Ovary (tissue), 9 donors: Measurements from ENCODE around the gene AGBL5. TPM values are rescaled to one million over a fixed set of nuclear protein-coding genes. Genes with fewer than 3 reads are reported as not detected.
"Not testable (repeated sequence)": the region's sequence is repeated elsewhere in the genome, so short reads cannot be mapped to it uniquely, and the experiment has no call there.

Experiments used
- DNase-seq, 5 donors: peaks; one replicate each; pipeline ENCODE4 v3.0.0-alpha.2; 2019 to 2020
- H3K27ac ChIP-seq, 2 donors: fragments of 200-600 bp; one replicate each; pipeline versions ENCODE4 v1.5.1 to v1.8.0; 2019 to 2022
- H3K27me3 ChIP-seq: fragments of 200-600 bp; one replicate; pipeline ENCODE4 v1.8.0; 2022
- H3K36me3 ChIP-seq: fragments of 200-600 bp; sonication (generic); one replicate; pipeline ENCODE4 v1.5.1; 2019
- H3K4me1 ChIP-seq: one replicate; pipeline ENCODE4 v1.8.1; 2013; ENCODE audit warnings: mild to moderate bottlenecking, moderate library complexity; ENCODE audit not compliant: insufficient read depth
- H3K4me3 ChIP-seq: fragments of 200-600 bp; sonication (generic); one replicate; pipeline ENCODE4 v1.5.1; 2017
- H3K9me3 ChIP-seq, 2 donors: fragments of 200-600 bp in 1 of 2; sonication (generic) in 1 of 2; one replicate each; pipeline versions ENCODE4 v1.5.1 to v1.8.1; 2013 to 2019; ENCODE audit warnings: mild to moderate bottlenecking in 1 of 2, moderate library complexity in 1 of 2
- EP300 ChIP-seq: sonication (generic); formaldehyde crosslinking; IDR thresholded peaks from one replicate; pipeline ENCODE4 v1.6.1; 2017; ENCODE audit warnings: antibody characterized with exemption
- POLR2A ChIP-seq: fragments of 450-650 bp; IDR thresholded peaks from one replicate; pipeline ENCODE4 v1.6.1; 2017; ENCODE audit warnings: antibody characterized with exemption, mild to moderate bottlenecking, moderate library complexity
- WGBS, 3 donors: extraction: QIAGEN DNeasy Blood & Tissue Kit in 1 of 3; methylation state at CpG; one replicate each; pipeline versions ENCODE4 v1.1.5 to v1.1.7; 2013 to 2017; 5-methylcytosine and 5-hydroxymethylcytosine counted together
- intact Hi-C, 4 donors: fragments of 100-400 bp; cut with DNase I; formaldehyde crosslinking; loops; one replicate each; pipeline versions ENCODE4 v1.11.0 to v1.15.1; 2022 to 2023
- polyA plus RNA-seq, 2 donors: library from polyadenylated mRNA; stranded (reverse); fragments of 200-250 nt in 1 of 2; fragments of 350-450 nt in 1 of 2; fragmentation: Illumina TruSeq in 1 of 2; extraction: RNeasy Lipid Tissue Mini Kit (QIAGEN cat#74804) in 1 of 2; gene quantifications; one replicate each; pipeline ENCODE4 v1.2.3, GENCODE V29; 2013 to 2014
- total RNA-seq, 7 donors: library from RNA; depleted of rRNA in 2 of 7; stranded (reverse); fragments of >200 nt in 2 of 7; fragmentation: NEBNext Ultra II Directional in 3 of 7; extraction: Animal tissue kit (Norgen Biotek cat#: 25700) in 3 of 7; gene quantifications; one replicate each; pipeline versions ENCODE4 v1.1.0 to v1.2.4, GENCODE V29; 2016 to 2023
- TF ChIP-seq, protein P1 (sequence below), 3 donors: fragments of 450-650 bp in 2 of 3; fragments of 200-600 bp in 1 of 3; IDR thresholded peaks; one replicate each; pipeline versions ENCODE4 v1.5.1 to v1.8.0; 2016 to 2022; ENCODE audit warnings: antibody characterized with exemption in 3 of 3, mild to moderate bottlenecking in 1 of 3
- donor health status: DM: no; HTN: no; CAD: no; lungs with moderate emphysema.
- donor health status: DM: no; HTN: no; CAD: no.
- donor health status: Bipolar disorder and iron deficiency.
- donor health status: DM: yes; HTN: yes; CAD: no.
- donor health status: DM: no; HTN: no; CAD: no.
- donor health status: DM: yes; HTN: yes; CAD: no.

The AGBL5 gene
- total and polyA plus RNA-seq, 9 donors = 11.7 to 26.9 (median 23.9) TPM

DNA sequence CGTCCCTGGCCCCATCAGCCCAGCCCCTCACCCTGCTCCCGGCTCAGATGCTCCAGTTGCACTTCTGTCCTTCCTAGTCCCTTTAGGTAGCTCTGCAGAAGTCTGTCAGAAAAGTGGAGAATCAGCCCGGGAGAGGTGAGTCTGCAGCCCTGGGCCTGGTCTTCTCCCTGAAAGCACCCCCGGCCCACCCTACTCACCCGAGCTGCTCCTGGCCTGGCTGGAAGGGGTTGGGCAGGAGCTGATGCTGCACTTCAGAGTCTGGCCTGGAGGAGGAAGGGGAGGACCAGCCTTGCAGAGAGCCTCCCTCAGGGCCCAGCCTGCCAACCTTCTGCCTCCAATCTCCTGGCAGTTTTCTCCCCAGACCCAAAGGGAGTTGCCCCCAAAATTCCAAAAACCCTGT is 50.9 kb downstream of the AGBL5 start:
- WGBS, 3 donors = 73 to 80% (median 78%) methylated on average over 4 to 5 of the region's 5 CpGs
- TF ChIP-seq EP300 (no peak), POLR2A (no peak)
- TF ChIP-seq, protein P1, sequence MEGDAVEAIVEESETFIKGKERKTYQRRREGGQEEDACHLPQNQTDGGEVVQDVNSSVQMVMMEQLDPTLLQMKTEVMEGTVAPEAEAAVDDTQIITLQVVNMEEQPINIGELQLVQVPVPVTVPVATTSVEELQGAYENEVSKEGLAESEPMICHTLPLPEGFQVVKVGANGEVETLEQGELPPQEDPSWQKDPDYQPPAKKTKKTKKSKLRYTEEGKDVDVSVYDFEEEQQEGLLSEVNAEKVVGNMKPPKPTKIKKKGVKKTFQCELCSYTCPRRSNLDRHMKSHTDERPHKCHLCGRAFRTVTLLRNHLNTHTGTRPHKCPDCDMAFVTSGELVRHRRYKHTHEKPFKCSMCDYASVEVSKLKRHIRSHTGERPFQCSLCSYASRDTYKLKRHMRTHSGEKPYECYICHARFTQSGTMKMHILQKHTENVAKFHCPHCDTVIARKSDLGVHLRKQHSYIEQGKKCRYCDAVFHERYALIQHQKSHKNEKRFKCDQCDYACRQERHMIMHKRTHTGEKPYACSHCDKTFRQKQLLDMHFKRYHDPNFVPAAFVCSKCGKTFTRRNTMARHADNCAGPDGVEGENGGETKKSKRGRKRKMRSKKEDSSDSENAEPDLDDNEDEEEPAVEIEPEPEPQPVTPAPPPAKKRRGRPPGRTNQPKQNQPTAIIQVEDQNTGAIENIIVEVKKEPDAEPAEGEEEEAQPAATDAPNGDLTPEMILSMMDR (IDR thresholded peaks at IDR 0.05) = no peak
- Histone ChIP-seq H3K36me3 (no peaks in the 10 kb centered on the region), H3K4me1 (no peaks in the 10 kb centered on the region), H3K4me3 (no peak overlapping the region), H3K27me3 (no peaks in the 10 kb centered on the region), H3K9me3 (no peaks in the 10 kb centered on the region), H3K27ac (no peak overlapping the region)
- intact Hi-C loops = loop anchor here in 1 of 4 donors (5.0 kb wide), 1 partner anchor 90 kb away; no protein-coding TSS in a partner anchor
- DNase-seq = no peak

DNA sequence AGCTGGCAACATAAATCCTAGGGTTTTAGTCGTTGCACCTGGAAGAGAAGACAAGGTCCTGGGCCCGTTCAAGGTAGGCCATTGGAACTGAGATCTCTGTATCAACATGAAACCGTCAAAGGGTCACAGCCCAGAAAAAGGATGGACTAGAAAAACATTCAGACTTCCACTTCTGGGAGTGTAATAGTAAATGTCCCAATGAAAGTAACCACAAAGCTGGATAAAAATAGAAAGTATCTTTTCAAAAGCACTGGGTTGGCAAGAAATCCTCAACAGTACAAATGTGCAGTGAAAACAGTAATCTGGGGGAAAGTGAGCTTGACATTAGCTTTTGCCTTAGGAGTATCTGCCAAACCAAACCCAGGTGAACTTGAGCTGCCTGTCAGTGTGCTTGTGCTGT is 54.5 kb downstream of the AGBL5 start:
- TF ChIP-seq POLR2A = no peak
- TF ChIP-seq, protein P1 (IDR thresholded peaks at IDR 0.05) = no peak
- no peak for TF ChIP-seq EP300
- no peak for DNase-seq
- WGBS, 3 donors = 21 to 40% (median 28%) methylated on average over 3 of the region's 3 CpGs
- Histone ChIP-seq H3K4me1 (no peaks in the 10 kb centered on the region), H3K4me3 (no peak overlapping the region), H3K27me3 (no peaks in the 10 kb centered on the region), H3K9me3 (no peaks in the 10 kb centered on the region), H3K36me3 (no peaks in the 10 kb centered on the region), H3K27ac (no peak overlapping the region)
- intact Hi-C loops = no loop called here

DNA sequence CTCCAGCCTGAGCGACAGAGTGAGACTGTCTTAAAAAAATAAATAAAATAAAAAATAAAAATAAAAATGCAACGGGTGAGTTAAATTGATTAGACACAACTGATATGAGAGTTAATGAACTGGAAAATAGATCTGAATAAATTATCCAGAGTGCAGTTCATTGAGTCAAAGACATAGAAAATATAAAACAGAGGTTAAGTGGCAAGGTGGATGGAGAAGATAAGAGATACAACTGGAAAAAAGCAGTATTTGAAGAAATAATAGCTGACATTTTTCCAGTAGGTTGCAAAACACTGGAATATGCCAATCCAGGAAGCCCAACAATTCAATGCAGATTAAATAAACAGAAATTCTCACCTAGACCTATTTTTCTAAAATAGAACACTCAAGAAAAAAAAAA is 56.8 kb downstream of the AGBL5 start:
- Histone ChIP-seq H3K4me3 (no peak overlapping the region), H3K4me1 (no peaks in the 10 kb centered on the region), H3K27me3 (no peaks in the 10 kb centered on the region), H3K9me3 (no peaks in the 10 kb centered on the region), H3K27ac (no peak overlapping the region), H3K36me3 (no peaks in the 10 kb centered on the region)
- intact Hi-C loops = no loop called here
- no peak for DNase-seq
- TF ChIP-seq EP300 = no peak
- TF ChIP-seq, protein P1 (IDR thresholded peaks at IDR 0.05) = no peak
- no peak for TF ChIP-seq POLR2A
- WGBS, 3 donors = 77 to 89% (median 78%) methylated on average over 2 of the region's 2 CpGs

DNA sequence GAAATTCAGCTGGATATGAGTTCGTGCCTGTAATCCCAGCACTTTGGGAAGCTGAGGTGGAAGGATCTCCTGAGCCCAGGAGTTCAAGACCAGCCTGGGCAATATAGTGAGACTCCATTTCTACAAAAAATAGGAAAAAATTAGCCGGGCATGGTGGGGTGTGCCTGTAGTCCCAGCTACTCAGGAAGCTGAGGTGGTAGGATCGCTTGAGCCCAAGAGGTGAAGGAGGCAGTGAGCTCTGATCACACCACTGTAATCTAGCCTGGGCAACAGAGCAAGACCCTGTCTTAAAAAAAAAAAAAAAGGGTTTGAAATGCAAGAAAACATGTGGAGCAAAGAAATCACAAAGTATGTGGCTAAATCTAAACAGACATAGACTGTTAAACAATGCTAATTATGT is 57.6 kb downstream of the AGBL5 start:
- H3K4me1 ChIP-seq = no peaks in the 10 kb centered on the region
- WGBS, 3 donors = 97 to 99% (median 98%) methylated on average over 3 of the region's 3 CpGs
- no peaks in the 10 kb centered on the region for H3K9me3 ChIP-seq
- H3K36me3 ChIP-seq = no peaks in the 10 kb centered on the region
- H3K4me3 ChIP-seq = no peak overlapping the region
- DNase-seq = no peak
- H3K27ac ChIP-seq = no peak overlapping the region
- intact Hi-C loops = no loop called here
- no peak for TF ChIP-seq POLR2A
- TF ChIP-seq EP300 = no peak
- TF ChIP-seq, protein P1 (IDR thresholded peaks at IDR 0.05) = no peak
- no peaks in the 10 kb centered on the region for H3K27me3 ChIP-seq

DNA sequence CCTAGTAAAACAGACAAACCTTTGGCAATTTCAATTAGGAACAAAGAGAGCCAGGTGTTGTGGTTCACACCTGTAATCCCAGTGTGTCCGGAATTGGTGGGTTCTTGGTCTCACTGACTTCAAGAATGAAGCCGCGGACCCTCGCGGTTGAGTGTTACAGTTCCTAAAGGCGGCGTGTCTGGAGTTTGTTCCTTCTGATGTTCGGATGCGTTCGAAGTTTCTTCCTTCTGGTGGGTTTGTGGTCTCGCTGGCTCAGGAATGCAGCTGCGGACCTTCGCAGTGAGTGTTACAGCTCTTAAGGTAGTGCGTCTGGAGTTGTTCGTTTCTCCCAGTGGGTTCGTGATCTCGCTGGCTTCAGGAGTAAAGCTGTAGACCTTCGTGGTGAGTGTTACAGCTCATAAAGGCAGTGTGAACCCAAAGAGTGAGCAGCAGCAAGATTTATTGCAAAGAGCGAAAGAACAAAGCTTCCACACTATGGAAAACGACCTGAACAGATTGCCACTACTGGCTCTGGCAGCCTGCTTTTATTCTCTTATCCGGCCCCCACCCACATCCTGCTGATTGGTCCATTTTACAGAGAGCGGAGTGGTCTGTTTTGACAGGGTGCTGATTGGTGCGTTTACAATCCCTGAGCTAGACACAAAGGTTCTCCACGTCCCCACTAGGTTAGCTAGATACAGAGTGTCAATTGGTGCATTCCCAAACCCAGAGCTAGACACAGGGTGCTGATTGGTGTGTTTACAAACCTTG is 59.3 kb downstream of the AGBL5 start:
- H3K4me3 ChIP-seq, DNase-seq, H3K27ac ChIP-seq, H3K27me3 ChIP-seq, H3K4me1 ChIP-seq, H3K9me3 ChIP-seq, H3K36me3 ChIP-seq, intact Hi-C loops: not testable (repeated sequence)
- 81 to 83% (median 82%) methylated on average over 24 of the region's 24 CpGs for WGBS, 3 donors

DNA sequence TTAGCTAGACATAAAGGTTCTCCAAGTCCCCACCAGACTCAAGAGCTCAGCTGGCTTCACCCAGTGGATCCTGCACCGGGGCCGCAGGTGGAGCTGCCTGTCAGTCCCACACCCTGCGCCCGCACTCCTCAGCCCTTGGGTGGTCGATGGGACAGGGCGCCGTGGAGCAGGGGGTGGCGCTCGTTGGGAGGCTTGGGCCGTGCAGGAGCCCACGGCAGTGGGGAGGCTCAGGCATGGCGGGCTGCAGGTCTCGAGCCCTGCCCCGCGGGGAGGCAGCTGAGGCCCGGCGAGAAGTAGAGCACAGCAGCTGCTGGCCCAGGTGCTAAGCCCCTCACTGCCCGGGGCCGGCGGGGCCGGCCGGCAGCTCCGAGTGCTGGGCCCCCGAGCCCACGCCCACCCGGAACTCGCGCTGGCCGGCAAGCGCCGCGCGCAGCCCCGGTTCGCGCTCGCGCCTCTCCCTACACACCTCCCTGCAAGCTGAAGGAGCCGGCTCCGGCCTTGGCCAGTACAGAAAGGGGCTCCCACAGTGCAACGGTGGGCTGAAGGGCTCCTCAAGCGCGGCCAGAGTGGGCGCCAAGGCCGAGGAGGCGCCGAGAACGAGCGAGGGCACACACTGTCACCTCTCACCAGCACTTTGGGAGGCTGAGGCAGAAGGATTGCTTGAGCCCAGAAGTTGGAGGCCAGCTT is 60.1 kb downstream of the AGBL5 start:
- not testable (repeated sequence) for H3K4me1 ChIP-seq, DNase-seq

More for the DNA sequence above, 60.1 kb downstream of the AGBL5 start:
- H3K9me3 ChIP-seq, H3K4me3 ChIP-seq, H3K27ac ChIP-seq, H3K27me3 ChIP-seq, intact Hi-C loops, H3K36me3 ChIP-seq: not testable (repeated sequence)
- 93 to 94% (median 94%) methylated on average over 48 to 49 of the region's 49 CpGs for WGBS, 3 donors
